ENCODE data around the gene NEDD4. TPM values are rescaled to one million over a fixed set of nuclear protein-coding genes. Genes with fewer than 3 reads are reported as not detected.
"Not testable (repeated sequence)": the region's sequence is repeated elsewhere in the genome, so short reads cannot be mapped to it uniquely, and the experiment has no call there.

NEDD4 gene
- total RNA-seq, 4 donors from 2014 or later: 3.6 to 15.0 (median 14.4) TPM

DNA sequence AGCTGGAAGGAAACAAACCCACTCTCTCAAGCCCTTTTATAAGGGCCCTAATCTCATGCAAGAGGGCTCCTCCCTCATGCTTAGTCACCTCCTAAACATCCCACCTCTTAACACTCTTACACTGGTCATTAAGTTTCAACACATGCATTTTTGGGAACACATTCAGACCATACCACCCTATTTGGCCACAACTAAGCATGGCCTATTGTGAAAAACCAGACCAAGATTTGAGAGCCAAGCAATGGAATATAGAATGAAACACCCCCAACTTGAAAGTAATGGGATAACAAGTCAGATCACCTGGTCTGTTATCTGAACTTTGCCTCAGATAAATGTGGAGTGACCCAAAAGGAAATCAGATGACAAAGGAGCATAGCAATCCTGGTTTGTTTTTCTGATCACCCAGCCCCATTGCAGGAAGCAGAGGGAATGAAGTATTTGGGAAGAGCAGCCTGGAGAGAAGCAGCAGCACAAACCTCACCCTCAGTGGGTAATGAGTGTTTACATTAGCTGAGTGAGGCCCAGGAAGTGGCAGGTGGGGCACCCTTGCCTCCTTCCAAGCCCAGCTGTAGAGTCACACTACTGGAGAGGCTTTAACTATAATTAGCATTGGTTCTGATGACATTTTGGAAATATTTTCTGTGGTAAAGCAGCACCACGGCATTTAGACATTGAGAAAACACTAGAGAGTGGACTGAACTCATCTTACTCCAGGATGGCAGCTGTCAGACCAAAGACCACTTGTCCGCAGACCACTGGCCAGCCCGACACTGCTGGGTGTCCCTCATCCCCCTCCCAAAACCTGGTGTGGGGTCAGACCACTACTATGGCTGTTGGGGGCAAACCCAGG, 201.6 kb downstream of the NEDD4 start:
- H3K27ac ChIP-seq: no peak overlapping the region

DNA sequence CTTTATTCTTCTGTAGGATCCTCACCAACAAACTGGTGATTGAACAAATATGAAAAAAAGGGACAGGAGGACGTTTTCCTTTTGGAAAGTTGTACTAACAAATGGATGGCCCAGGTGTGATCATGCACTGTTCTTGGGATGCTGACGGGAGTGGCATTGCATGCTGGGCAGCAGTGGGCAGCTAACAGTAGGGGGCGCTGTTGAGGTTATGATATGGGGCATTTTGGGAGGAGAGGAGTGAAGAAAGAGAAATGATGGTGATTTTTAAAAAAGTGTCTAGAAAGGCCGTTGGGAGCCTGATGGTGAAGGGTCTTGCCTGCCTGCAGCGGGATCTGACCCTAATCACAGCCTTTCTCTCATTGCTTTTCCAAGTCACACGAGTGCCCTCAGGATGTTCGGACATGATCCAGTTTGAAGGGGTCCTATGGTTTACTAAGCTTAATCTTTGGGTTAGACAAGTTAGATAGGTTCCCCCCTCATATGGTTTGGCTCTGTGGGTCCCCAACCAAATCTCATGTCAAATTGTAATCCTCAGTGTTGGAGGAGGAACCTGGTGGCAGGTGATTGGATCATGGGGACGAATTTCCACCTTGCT, 204.2 kb downstream of the NEDD4 start:
- Histone ChIP-seq H3K9me3 (no peaks in the 10 kb centered on the region), H3K36me3 (no peaks in the 10 kb centered on the region), H3K27ac (no peak overlapping the region), H3K4me1 (no peaks in the 10 kb centered on the region), H3K27me3 (no peaks in the 10 kb centered on the region), H3K4me3 (no peak overlapping the region)
- WGBS, 2 donors (ENCODE audit: low coverage in 1 of 2): 67 to 73% methylated on average over 3 to 8 of the region's 8 CpGs
- TF ChIP-seq EP300 (IDR thresholded peaks at IDR 0.05; ENCODE audit: low read depth) (no peak), POLR2AphosphoS5 (IDR thresholded peaks at IDR 0.05) (no peak), POLR2A (IDR thresholded peaks at IDR 0.05) (no peak)
- TF ChIP-seq, protein P1, sequence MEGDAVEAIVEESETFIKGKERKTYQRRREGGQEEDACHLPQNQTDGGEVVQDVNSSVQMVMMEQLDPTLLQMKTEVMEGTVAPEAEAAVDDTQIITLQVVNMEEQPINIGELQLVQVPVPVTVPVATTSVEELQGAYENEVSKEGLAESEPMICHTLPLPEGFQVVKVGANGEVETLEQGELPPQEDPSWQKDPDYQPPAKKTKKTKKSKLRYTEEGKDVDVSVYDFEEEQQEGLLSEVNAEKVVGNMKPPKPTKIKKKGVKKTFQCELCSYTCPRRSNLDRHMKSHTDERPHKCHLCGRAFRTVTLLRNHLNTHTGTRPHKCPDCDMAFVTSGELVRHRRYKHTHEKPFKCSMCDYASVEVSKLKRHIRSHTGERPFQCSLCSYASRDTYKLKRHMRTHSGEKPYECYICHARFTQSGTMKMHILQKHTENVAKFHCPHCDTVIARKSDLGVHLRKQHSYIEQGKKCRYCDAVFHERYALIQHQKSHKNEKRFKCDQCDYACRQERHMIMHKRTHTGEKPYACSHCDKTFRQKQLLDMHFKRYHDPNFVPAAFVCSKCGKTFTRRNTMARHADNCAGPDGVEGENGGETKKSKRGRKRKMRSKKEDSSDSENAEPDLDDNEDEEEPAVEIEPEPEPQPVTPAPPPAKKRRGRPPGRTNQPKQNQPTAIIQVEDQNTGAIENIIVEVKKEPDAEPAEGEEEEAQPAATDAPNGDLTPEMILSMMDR (IDR thresholded peaks at IDR 0.05): peak; percentile 34 to 50 (median 43)
- in situ Hi-C loops (cut with MboI; ENCODE audit: low pct_ligation_motif_present in 1 of 4, low pct_unique_long_range_greater_than_20kb in 1 of 4, low sequenced_read_pairs in 3 of 4): no loop called here
- intact Hi-C loops (cut with DNase I; ENCODE audit: low total_unique reads): no loop called here
- DNase-seq: peak; percentile 24

More for the DNA sequence above, 201.6 kb downstream of the NEDD4 start:
- Histone ChIP-seq H3K36me3 (no peaks in the 10 kb centered on the region), H3K4me3 (no peak overlapping the region), H3K4me1 (no peaks in the 10 kb centered on the region), H3K9me3 (no peaks in the 10 kb centered on the region), H3K27me3 (no peaks in the 10 kb centered on the region)
- WGBS, 2 donors (ENCODE audit: low coverage in 1 of 2): 87% methylated on average over 3 of the region's 3 CpGs; no CpG with 5 or more reads in 1 of the 2 donors
- DNase-seq: no peak
- intact Hi-C loops (cut with DNase I; ENCODE audit: low total_unique reads) (no loop called here), in situ Hi-C loops (cut with MboI; ENCODE audit: low pct_ligation_motif_present in 1 of 4, low pct_unique_long_range_greater_than_20kb in 1 of 4, low sequenced_read_pairs in 3 of 4) (no loop called here)
- TF ChIP-seq POLR2A (IDR thresholded peaks at IDR 0.05) (no peak), EP300 (IDR thresholded peaks at IDR 0.05; ENCODE audit: low read depth) (no peak), POLR2AphosphoS5 (IDR thresholded peaks at IDR 0.05) (no peak)
- TF ChIP-seq, protein P1 (IDR thresholded peaks at IDR 0.05): no peak

DNA sequence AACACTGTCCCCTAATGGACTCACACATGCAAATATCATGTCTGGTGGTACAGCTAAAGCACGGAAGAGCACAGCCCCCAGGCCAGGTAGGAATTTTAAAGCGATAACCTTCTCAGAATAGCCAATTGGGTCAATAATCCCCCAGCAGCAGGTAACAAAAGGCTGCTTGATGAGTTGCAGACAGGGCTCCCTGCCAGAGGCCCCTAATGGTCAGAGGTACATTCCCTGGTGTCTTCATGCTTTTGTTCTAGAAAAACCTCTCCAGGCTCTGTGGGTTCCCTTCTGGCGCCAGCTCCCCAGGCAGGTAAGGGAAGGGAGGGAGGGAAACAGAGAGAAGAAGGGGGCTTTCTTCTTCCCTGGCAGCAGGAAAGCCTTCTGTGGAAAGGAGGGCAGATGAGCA, 207.1 kb downstream of the NEDD4 start:
- intact Hi-C loops (cut with DNase I; ENCODE audit: low total_unique reads) (no loop called here), in situ Hi-C loops (cut with MboI; ENCODE audit: low pct_ligation_motif_present in 1 of 4, low pct_unique_long_range_greater_than_20kb in 1 of 4, low sequenced_read_pairs in 3 of 4) (no loop called here)
- Histone ChIP-seq H3K9me3 (no peaks in the 10 kb centered on the region), H3K27me3 (no peaks in the 10 kb centered on the region), H3K4me3 (no peak overlapping the region), H3K36me3 (no peaks in the 10 kb centered on the region), H3K4me1 (no peaks in the 10 kb centered on the region), H3K27ac (no peak overlapping the region)
- DNase-seq: no peak
- TF ChIP-seq POLR2AphosphoS5 (IDR thresholded peaks at IDR 0.05) (no peak), POLR2A (IDR thresholded peaks at IDR 0.05) (no peak), EP300 (IDR thresholded peaks at IDR 0.05; ENCODE audit: low read depth) (no peak)
- TF ChIP-seq, protein P1 (IDR thresholded peaks at IDR 0.05): no peak
- WGBS, 2 donors (ENCODE audit: low coverage in 1 of 2): 90% methylated on average over 3 of the region's 3 CpGs; no CpG with 5 or more reads in 1 of the 2 donors

DNA sequence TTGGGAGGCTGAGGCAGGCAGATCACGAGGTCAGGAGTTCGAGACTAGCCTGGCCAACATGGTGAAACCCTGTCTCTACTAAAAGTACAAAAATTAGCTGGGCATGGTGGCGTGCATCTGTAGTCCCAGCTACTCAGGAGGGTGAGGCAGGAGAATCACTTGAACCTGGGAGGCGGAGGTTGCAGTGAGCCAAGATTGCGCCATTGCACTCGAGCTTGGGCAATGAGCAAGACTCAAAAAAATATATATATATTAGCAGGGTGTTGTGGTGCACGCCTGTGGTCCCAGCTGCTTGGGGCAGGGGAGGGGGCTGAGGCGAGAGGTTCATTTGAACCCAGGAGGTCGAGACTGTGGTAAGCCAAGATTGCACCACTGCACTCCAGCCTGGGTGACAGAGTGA, 207.8 kb downstream of the NEDD4 start:
- H3K36me3 ChIP-seq; H3K9me3 ChIP-seq; H3K27ac ChIP-seq; H3K4me3 ChIP-seq; H3K4me1 ChIP-seq; intact Hi-C loops (cut with DNase I; ENCODE audit: low total_unique reads); H3K27me3 ChIP-seq; in situ Hi-C loops (cut with MboI; ENCODE audit: low pct_ligation_motif_present in 1 of 4, low pct_unique_long_range_greater_than_20kb in 1 of 4, low sequenced_read_pairs in 3 of 4); DNase-seq: not testable (repeated sequence)
- WGBS, 2 donors (ENCODE audit: low coverage in 1 of 2): 66 to 83% methylated on average over 3 to 9 of the region's 9 CpGs
